ENCODE measurements around the gene MECR.
A peak's percentile ranks its signal among the peaks of the same experiment; 100 is the strongest.
"Not testable (repeated sequence)": the region's sequence is repeated elsewhere in the genome, so short reads cannot be mapped to it uniquely, and the experiment has no call there.

Gene MECR

GRCh38 chr1:29152046-29152805, 78.5 kb downstream of the MECR start:
- H3K4me3 ChIP-seq (ENCODE audit: low read length) = no peak overlapping the region
- TF ChIP-seq CTCF (IDR thresholded peaks at IDR 0.05; ENCODE audit: insufficient read depth, low read depth, low read length, missing control alignments) = no peak
- no peak for DNase-seq (ENCODE audit: low read depth)

GRCh38 chr1:29150346-29150745, 80.4 kb downstream of the MECR start:
- not testable (repeated sequence) for DNase-seq (ENCODE audit: low read depth); H3K4me3 ChIP-seq (ENCODE audit: low read length)

- TF ChIP-seq CTCF (IDR thresholded peaks at IDR 0.05; ENCODE audit: insufficient read depth, low read depth, low read length, missing control alignments) = no peak
- no peak for DNase-seq (ENCODE audit: low read depth)
- no peak overlapping the region for H3K4me3 ChIP-seq (ENCODE audit: low read length)
Observed at GRCh38 chr1:29148656-29149491, 81.9 kb downstream of the MECR start.

- DNase-seq (ENCODE audit: low read depth) = peak; percentile 62
- H3K4me3 ChIP-seq (ENCODE audit: low read length) = no peak overlapping the region
- TF ChIP-seq CTCF (IDR thresholded peaks at IDR 0.05; ENCODE audit: insufficient read depth, low read depth, low read length, missing control alignments) = no peak
Observed at GRCh38 chr1:29145739-29146437, 84.8 kb downstream of the MECR start.

- H3K4me3 ChIP-seq (ENCODE audit: low read length) = no peak overlapping the region
- peak; percentile 36 for DNase-seq (ENCODE audit: low read depth)
- TF ChIP-seq CTCF (IDR thresholded peaks at IDR 0.05; ENCODE audit: insufficient read depth, low read depth, low read length, missing control alignments) = no peak
Observed at GRCh38 chr1:29144178-29144577, 86.6 kb downstream of the MECR start.

GRCh38 chr1:29142714-29143113, 88.0 kb downstream of the MECR start:
- DNase-seq (ENCODE audit: low read depth) = no peak
- no peak for TF ChIP-seq CTCF (IDR thresholded peaks at IDR 0.05; ENCODE audit: insufficient read depth, low read depth, low read length, missing control alignments)
- no peak overlapping the region for H3K4me3 ChIP-seq (ENCODE audit: low read length)
